ENCODE results near the gene TMEM203.

DNA sequence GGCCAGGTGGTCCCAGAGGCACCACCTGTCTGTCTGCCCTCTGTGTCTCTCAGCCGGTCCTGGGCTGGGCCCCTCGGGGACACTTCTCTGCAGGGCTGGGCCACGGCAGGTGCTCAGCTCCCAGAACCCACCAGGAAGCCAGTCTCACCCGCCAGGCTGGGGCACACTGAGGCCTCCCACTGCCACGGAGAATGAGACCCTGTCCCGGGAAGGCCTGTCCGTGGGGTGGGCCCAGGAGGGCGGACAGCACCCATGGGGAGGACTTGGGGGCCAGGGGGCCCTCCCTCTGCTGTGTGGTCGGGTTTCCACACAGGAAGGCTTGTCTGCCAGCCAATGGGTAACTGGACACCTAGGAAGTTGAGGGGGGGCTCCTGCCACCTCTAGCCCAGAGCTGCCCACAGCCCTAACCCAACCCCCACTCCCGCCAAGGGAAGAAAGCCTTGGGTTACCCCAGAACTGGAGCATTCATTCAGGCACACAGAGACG lies 31.5 kb upstream of the TMEM203 start:
- TF ChIP-seq CTCF (IDR thresholded peaks at IDR 0.05) (no peak), POLR2A (IDR thresholded peaks at IDR 0.05) (no peak), POLR2AphosphoS5 (IDR thresholded peaks at IDR 0.05) (no peak)
